Activated CD4-positive, alpha-beta T cell treated with anti-CD3 and anti-CD28 coated beads, Interleukin-2, amount 10 ng/mL, durations not matched to agents 7 days and 5 days (primary cell): ENCODE data around the gene PTPRH. TPM values are rescaled to one million over a fixed set of nuclear protein-coding genes. Genes with fewer than 3 reads are reported as not detected.

ENCODE experiments used
- CTCF ChIA-PET: fragments of 350-600 bp; sonication (Branson Sonifier 250); formaldehyde crosslinking; loops from one replicate; lab custom pipeline; 2021; ENCODE audit warnings: antibody characterized with exemption; lab: Charles Lee
- POLR2A ChIA-PET: fragments of 350-600 bp; sonication (Branson Sonifier 250); formaldehyde crosslinking; loops from one replicate; lab custom pipeline; 2021; ENCODE audit warnings: antibody characterized with exemption; lab: Charles Lee
- DNase-seq: peaks from one replicate; pipeline ENCODE4 v3.0.0-alpha.2; 2020
- H3K27ac Mint-ChIP-seq: one replicate; pipeline ENCODE4 v1.8.0; 2021; ENCODE audit warnings: mild to moderate bottlenecking, moderate library complexity, mixed read lengths
- H3K27me3 Mint-ChIP-seq: one replicate; pipeline ENCODE4 v1.8.0; 2021; ENCODE audit warnings: mixed read lengths
- H3K36me3 Mint-ChIP-seq: one replicate; pipeline ENCODE4 v1.8.0; 2021; ENCODE audit warnings: low read depth, mixed read lengths
- H3K4me1 Mint-ChIP-seq: one replicate; pipeline ENCODE4 v1.8.0; 2021; ENCODE audit warnings: mixed read lengths
- H3K4me3 Mint-ChIP-seq: one replicate; pipeline ENCODE4 v1.8.0; 2021; ENCODE audit warnings: mild to moderate bottlenecking, moderate library complexity, mixed read lengths
- H3K9me3 Mint-ChIP-seq: one replicate; pipeline ENCODE4 v1.8.0; 2021; ENCODE audit warnings: mixed read lengths
- total RNA-seq, 2 experiments: library from RNA; stranded (reverse); gene quantifications; one replicate each; pipeline ENCODE4 v1.2.3, GENCODE V29; 2021

PTPRH gene
- total RNA-seq, 2 experiments from 2014 or later: not detected

- POLR2A ChIA-PET: no interaction called here
- H3K36me3 Mint-ChIP-seq: peaks cover 53% of the 10 kb centered on the region
- no peaks in the 10 kb centered on the region for H3K27me3 Mint-ChIP-seq
These were observed 32.0 kb upstream of the PTPRH start for GRCh38 chr19:55241143-55241934.

DNA sequence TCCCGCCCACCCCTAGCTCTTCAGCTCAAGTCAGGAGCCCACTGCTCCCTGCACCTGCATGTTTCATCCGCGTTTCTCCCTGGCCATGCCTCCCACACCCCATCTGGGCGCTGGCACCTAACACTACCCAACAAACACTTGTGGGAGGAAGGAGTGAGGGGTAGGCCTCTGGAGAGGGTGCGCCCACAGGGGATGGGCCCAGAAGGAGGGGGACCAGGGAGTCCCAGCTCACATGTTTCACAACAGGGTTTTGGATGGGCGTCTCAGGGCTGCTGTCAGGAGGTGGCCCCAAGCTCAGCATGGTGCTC is 31.4 kb upstream of the PTPRH start:
- DNase-seq: no peak
- POLR2A ChIA-PET: no interaction called here
- peaks cover 5% of the 10 kb centered on the region for H3K4me1 Mint-ChIP-seq
- H3K27ac Mint-ChIP-seq: no peak overlapping the region
- H3K4me3 Mint-ChIP-seq: no peak overlapping the region
- no peaks in the 10 kb centered on the region for H3K9me3 Mint-ChIP-seq
- peaks cover 56% of the 10 kb centered on the region for H3K36me3 Mint-ChIP-seq
- CTCF ChIA-PET: interaction anchor here (0.9 to 1.7 kb wide), 2 partner anchors 11 to 21 kb away, joined by 3 to 4 read pairs; no protein-coding TSS in a partner anchor
- no peaks in the 10 kb centered on the region for H3K27me3 Mint-ChIP-seq

More at GRCh38 chr19:55241143-55241934, 32.0 kb upstream of the PTPRH start:
- DNase-seq: no peak
- peaks cover 3% of the 10 kb centered on the region for H3K4me1 Mint-ChIP-seq
- H3K4me3 Mint-ChIP-seq: no peak overlapping the region
- H3K27ac Mint-ChIP-seq: no peak overlapping the region
- no peaks in the 10 kb centered on the region for H3K9me3 Mint-ChIP-seq
- CTCF ChIA-PET: interaction anchor here (1.7 kb wide), 1 partner anchor 10 kb away, joined by 3 read pairs; no protein-coding TSS in a partner anchor

GRCh38 chr19:55239004-55239403 is 29.7 kb upstream of the PTPRH start:
- DNase-seq: no peak
- H3K4me1 Mint-ChIP-seq: peaks cover 5% of the 10 kb centered on the region
- POLR2A ChIA-PET: interaction anchor here (0.5 kb wide), 1 partner anchor 181 kb away, joined by 4 read pairs; no protein-coding TSS in a partner anchor
- CTCF ChIA-PET: no interaction called here
- peaks cover 66% of the 10 kb centered on the region for H3K36me3 Mint-ChIP-seq
- H3K9me3 Mint-ChIP-seq: no peaks in the 10 kb centered on the region
- no peak overlapping the region for H3K27ac Mint-ChIP-seq
- no peak overlapping the region for H3K4me3 Mint-ChIP-seq
- no peaks in the 10 kb centered on the region for H3K27me3 Mint-ChIP-seq

- ChIA-PET POLR2A (no interaction called here), CTCF (interaction anchor here (0.5 to 0.6 kb wide), 2 partner anchors 19 to 109 kb away, joined by 3 read pairs; no protein-coding TSS in a partner anchor)
- Mint-ChIP-seq H3K9me3 (no peaks in the 10 kb centered on the region), H3K4me3 (no peak overlapping the region), H3K36me3 (peaks cover 58% of the 10 kb centered on the region), H3K27me3 (no peaks in the 10 kb centered on the region), H3K4me1 (peaks cover 5% of the 10 kb centered on the region), H3K27ac (no peak overlapping the region)
- no peak for DNase-seq
These were observed 28.7 kb upstream of the PTPRH start for GRCh38 chr19:55238030-55238429.

GRCh38 chr19:55232986-55233385 is 23.7 kb upstream of the PTPRH start:
- Mint-ChIP-seq H3K27me3 (no peaks in the 10 kb centered on the region), H3K9me3 (no peaks in the 10 kb centered on the region), H3K4me3 (no peak overlapping the region), H3K27ac (no peak overlapping the region), H3K36me3 (peaks cover 51% of the 10 kb centered on the region), H3K4me1 (peaks cover 2% of the 10 kb centered on the region)
- ChIA-PET CTCF (no interaction called here), POLR2A (no interaction called here)
- DNase-seq: no peak

GRCh38 chr19:55232286-55232602 is 22.9 kb upstream of the PTPRH start:
- H3K4me1 Mint-ChIP-seq: peaks cover 2% of the 10 kb centered on the region
- no peaks in the 10 kb centered on the region for H3K27me3 Mint-ChIP-seq
- ChIA-PET POLR2A (no interaction called here), CTCF (no interaction called here)
- no peak for DNase-seq
- no peak overlapping the region for H3K4me3 Mint-ChIP-seq
- no peaks in the 10 kb centered on the region for H3K9me3 Mint-ChIP-seq
- H3K27ac Mint-ChIP-seq: no peak overlapping the region
- peaks cover 49% of the 10 kb centered on the region for H3K36me3 Mint-ChIP-seq

DNA sequence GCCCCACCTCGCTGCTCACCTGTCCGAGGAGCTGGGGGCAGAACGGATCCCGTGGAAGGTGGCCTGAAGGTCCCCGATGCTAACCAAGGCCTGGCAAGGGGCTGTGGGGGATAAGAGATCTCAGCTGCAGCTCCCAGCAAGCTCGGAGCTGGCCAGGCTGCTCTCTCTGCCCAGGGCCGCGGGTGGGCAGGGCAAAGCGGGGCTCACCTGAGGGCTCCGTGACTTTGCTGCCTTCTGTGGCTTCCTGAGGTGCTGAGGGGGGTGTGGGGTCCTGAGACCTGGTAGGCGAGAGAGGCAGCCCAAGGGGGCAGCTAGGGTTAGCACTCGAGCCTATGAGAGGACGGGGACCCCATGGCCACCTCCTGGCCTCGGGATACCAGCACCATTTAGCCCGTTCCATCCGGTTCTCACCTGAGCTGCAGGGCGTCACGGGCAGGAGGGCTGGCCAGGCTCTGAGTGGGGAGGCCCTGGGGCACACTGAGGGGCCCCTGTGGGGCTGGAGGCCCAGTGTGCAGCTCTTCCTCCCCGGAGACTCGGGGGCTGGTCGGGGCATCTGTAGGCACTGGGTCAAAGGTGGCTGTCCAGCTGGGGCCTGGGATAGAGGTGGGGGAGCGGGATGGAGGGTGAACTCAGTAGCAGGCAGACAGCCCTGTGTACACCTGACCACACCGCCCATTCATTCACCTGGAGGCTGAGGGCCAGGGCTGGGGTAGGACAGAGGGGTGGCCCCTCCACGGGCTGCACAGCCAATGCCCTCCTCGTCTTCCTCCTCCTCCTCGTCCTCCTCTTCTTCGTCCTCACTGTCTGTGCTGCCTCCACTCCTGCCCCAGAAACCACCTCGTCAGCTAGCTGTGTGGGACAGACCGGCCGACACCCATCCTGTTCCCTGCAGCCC is 22.3 kb upstream of the PTPRH start:
- Mint-ChIP-seq H3K36me3 (peaks cover 48% of the 10 kb centered on the region), H3K9me3 (no peaks in the 10 kb centered on the region), H3K27ac (no peak overlapping the region), H3K4me3 (no peak overlapping the region), H3K4me1 (peaks cover 2% of the 10 kb centered on the region), H3K27me3 (no peaks in the 10 kb centered on the region)
- POLR2A ChIA-PET: no interaction called here
- CTCF ChIA-PET: interaction anchor here (0.8 kb wide), 1 partner anchor 27 kb away, joined by 3 read pairs; no protein-coding TSS in a partner anchor
- no peak for DNase-seq

- ChIA-PET CTCF (no interaction called here), POLR2A (no interaction called here)
- Mint-ChIP-seq H3K4me3 (no peak overlapping the region), H3K36me3 (peaks cover 43% of the 10 kb centered on the region), H3K4me1 (no peaks in the 10 kb centered on the region), H3K27me3 (no peaks in the 10 kb centered on the region), H3K27ac (no peak overlapping the region), H3K9me3 (no peaks in the 10 kb centered on the region)
- no peak for DNase-seq
These were observed 21.5 kb upstream of the PTPRH start for GRCh38 chr19:55230780-55231179.

GRCh38 chr19:55230329-55230728 is 21.0 kb upstream of the PTPRH start:
- Mint-ChIP-seq H3K36me3 (peaks cover 47% of the 10 kb centered on the region), H3K9me3 (no peaks in the 10 kb centered on the region), H3K4me1 (no peaks in the 10 kb centered on the region), H3K4me3 (no peak overlapping the region), H3K27me3 (no peaks in the 10 kb centered on the region), H3K27ac (no peak overlapping the region)
- no peak for DNase-seq
- CTCF ChIA-PET: no interaction called here
- POLR2A ChIA-PET: no interaction called here

GRCh38 chr19:55229789-55230182 is 20.5 kb upstream of the PTPRH start:
- Mint-ChIP-seq H3K4me1 (no peaks in the 10 kb centered on the region), H3K27me3 (no peaks in the 10 kb centered on the region), H3K9me3 (no peaks in the 10 kb centered on the region), H3K36me3 (peaks cover 44% of the 10 kb centered on the region), H3K4me3 (no peak overlapping the region), H3K27ac (no peak overlapping the region)
- DNase-seq: no peak
- CTCF ChIA-PET: no interaction called here
- POLR2A ChIA-PET: interaction anchor here (0.6 kb wide), 1 partner anchor 30 kb away, joined by 3 read pairs; no protein-coding TSS in a partner anchor

GRCh38 chr19:55229145-55229788 is 20.0 kb upstream of the PTPRH start:
- POLR2A ChIA-PET: interaction anchor here (0.6 kb wide), 1 partner anchor 30 kb away, joined by 3 read pairs; no protein-coding TSS in a partner anchor
- Mint-ChIP-seq H3K27ac (peak overlapping the region; percentile 13), H3K36me3 (peaks cover 39% of the 10 kb centered on the region), H3K27me3 (no peaks in the 10 kb centered on the region), H3K4me3 (no peak overlapping the region), H3K4me1 (no peaks in the 10 kb centered on the region), H3K9me3 (no peaks in the 10 kb centered on the region)
- DNase-seq: no peak
- CTCF ChIA-PET: no interaction called here

DNA sequence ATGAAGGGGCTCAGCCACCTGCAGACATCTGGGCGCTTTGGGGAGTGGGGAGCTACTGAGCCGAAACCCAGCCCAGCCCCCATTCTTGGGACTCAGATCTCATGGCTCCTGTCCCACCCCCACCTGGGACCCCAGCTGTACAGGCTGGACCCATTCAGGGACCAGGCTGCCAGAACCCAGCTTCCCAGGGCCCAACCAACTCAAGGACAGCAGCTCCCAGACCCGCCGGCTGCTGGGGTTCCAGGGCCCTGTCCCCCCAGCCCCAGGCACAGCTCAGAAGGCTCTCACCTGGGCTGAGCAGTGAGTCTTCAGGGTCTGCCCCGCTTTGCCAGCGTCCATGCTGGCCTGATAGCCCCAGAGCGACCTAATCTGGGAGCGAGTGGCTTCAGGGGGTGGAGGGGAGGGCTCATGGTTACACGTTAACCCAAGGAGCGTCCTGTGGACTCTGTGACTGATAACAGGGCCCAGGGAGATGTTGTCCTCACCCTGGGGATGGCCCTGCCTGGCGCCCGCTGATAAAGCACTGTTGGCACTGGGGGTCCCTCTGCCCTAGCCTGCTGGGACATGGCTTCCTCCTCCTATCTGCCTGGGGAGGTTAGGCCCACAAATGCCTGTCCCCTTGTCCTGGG is 19.2 kb upstream of the PTPRH start, which contains the start of gene TMEM86B:
TSS of gene TMEM86B (minus strand) at position 361 of the 629 bp plus-strand sequence. CDS start at position 339, 22 bp downstream.
- no peaks in the 10 kb centered on the region for H3K27me3 Mint-ChIP-seq
- H3K36me3 Mint-ChIP-seq: peaks cover 36% of the 10 kb centered on the region
- no peak within 1 kb of the TSS for H3K4me3 Mint-ChIP-seq
- peak within 1 kb of the TSS; percentile 13 for H3K27ac Mint-ChIP-seq
- H3K4me1 Mint-ChIP-seq: no peaks in the 10 kb centered on the region
- ChIA-PET CTCF (interaction anchor here (1.0 kb wide), 1 partner anchor 103 kb away, joined by 3 read pairs; no protein-coding TSS in a partner anchor), POLR2A (no interaction called here)
- no peaks in the 10 kb centered on the region for H3K9me3 Mint-ChIP-seq
- DNase-seq: no peak
